Measurements from ENCODE around the gene SUSD3. TPM values are rescaled to one million over a fixed set of nuclear protein-coding genes. Genes with fewer than 3 reads are reported as not detected.

The SUSD3 gene
- total and polyA plus RNA-seq, 2 of the 8 experiments (the other 6 are each of a cell fraction or from before 2014, with no cell fraction given), result 5.5 to 35.4 TPM

- TF ChIP-seq CHD7 (IDR thresholded peaks at IDR 0.05; ENCODE audit: insufficient replicate concordance, low read length) (no peak), TAF7 (optimal IDR thresholded peaks at IDR 0.05; ENCODE audit: borderline replicate concordance, low read depth, low read length) (no peak), ZNF274 (IDR thresholded peaks at IDR 0.05; ENCODE audit: borderline replicate concordance, extremely low read depth, low read length) (no peak), EP300 (IDR thresholded peaks at IDR 0.05; ENCODE audit: borderline replicate concordance in 1 of 2, low read depth in 2 of 2, low read length in 2 of 2) (no peak), RNF2 (IDR thresholded peaks at IDR 0.05; ENCODE audit: borderline replicate concordance, low read depth, low read length, missing control alignments, poor library complexity, severe bottlenecking) (no peak), RXRA (IDR thresholded peaks at IDR 0.05; ENCODE audit: insufficient read depth, low read depth, low read length) (no peak), E2F6 (IDR thresholded peaks at IDR 0.05) (no peak), GABPA (IDR thresholded peaks at IDR 0.05; ENCODE audit: borderline replicate concordance, insufficient read depth, low read length) (no peak), RAD21 (IDR thresholded peaks at IDR 0.05 in 1 of 2, conservative IDR thresholded peaks at IDR 0.05 in 1 of 2; ENCODE audit: low read depth in 2 of 2, low read length in 2 of 2) (no peak)
Observed at GRCh38 chr9:93050231-93050630, 8.3 kb upstream of the SUSD3 start (continued).

Measured in H1 (cell line).